Hepatocyte (in vitro differentiated cells): ENCODE data around the gene ZDHHC9. TPM values are rescaled to one million over a fixed set of nuclear protein-coding genes. Genes with fewer than 3 reads are reported as not detected.

Experiments
- DNase-seq: peaks from one replicate; pipeline ENCODE4 v3.0.0-alpha.2; 2016; ENCODE audit warnings: low spot score
- H2AFZ ChIP-seq: fragments of 200-600 bp; sonication (generic); 2 replicates; pipeline ENCODE4 v1.6.0; 2016; ENCODE audit warnings: antibody characterized with exemption, mild to moderate bottlenecking
- H3K27ac ChIP-seq: fragments of 200-600 bp; sonication (generic); 2 replicates; pipeline ENCODE4 v1.5.1; 2016; ENCODE audit warnings: mild to moderate bottlenecking
- H3K27me3 ChIP-seq: fragments of 200-600 bp; sonication (generic); 2 replicates; pipeline ENCODE4 v1.6.1; 2016
- H3K36me3 ChIP-seq: fragments of 200-600 bp; sonication (generic); replicated peaks from 2 replicates; pipeline ENCODE4 v1.5.1; 2016; ENCODE audit warnings: low read depth; ENCODE audit not compliant: insufficient read depth
- H3K4me1 ChIP-seq: fragments of 200-600 bp; sonication (generic); 2 replicates; pipeline ENCODE4 v1.5.1; 2016; ENCODE audit warnings: mild to moderate bottlenecking, moderate library complexity; ENCODE audit not compliant: insufficient read depth
- H3K4me2 ChIP-seq: fragments of 200-600 bp; sonication (generic); 2 replicates; pipeline ENCODE4 v1.6.0; 2016
- H3K4me3 ChIP-seq: fragments of 200-600 bp; sonication (generic); 2 replicates; pipeline ENCODE4 v1.5.1; 2016; ENCODE audit warnings: mild to moderate bottlenecking
- H3K79me2 ChIP-seq: fragments of 200-600 bp; sonication (generic); 2 replicates; pipeline ENCODE4 v1.6.0; 2017; ENCODE audit warnings: mild to moderate bottlenecking
- H3K9me2 ChIP-seq: fragments of 200-600 bp; sonication (generic); replicated peaks from 2 replicates; pipeline ENCODE4 v1.6.0; 2017; ENCODE audit warnings: mild to moderate bottlenecking; ENCODE audit not compliant: insufficient read depth
- H3K9me3 ChIP-seq: fragments of 200-600 bp; sonication (generic); 2 replicates; pipeline ENCODE4 v1.5.1; 2016; ENCODE audit warnings: low read depth, mild to moderate bottlenecking
- H4K20me1 ChIP-seq: fragments of 200-600 bp; sonication (generic); 2 replicates; pipeline ENCODE4 v1.6.0; 2016; ENCODE audit warnings: mild to moderate bottlenecking; ENCODE audit not compliant: insufficient read depth, poor library complexity, severe bottlenecking
- EZH2 ChIP-seq: fragments of 200-600 bp; sonication (generic); IDR thresholded peaks from 2 replicates; pipeline ENCODE4 v1.6.1; 2016; ENCODE audit warnings: antibody characterized with exemption, mild to moderate bottlenecking, borderline replicate concordance
- EZH2phosphoT487 ChIP-seq: fragments of 200-600 bp; sonication (generic); IDR thresholded peaks from one replicate; pipeline ENCODE4 v1.6.1; 2018; ENCODE audit warnings: antibody characterized with exemption, mild to moderate bottlenecking, low read depth, moderate library complexity; ENCODE audit not compliant: unreplicated experiment, severe bottlenecking
- WGBS: methylation state at CpG from one replicate; pipeline ENCODE4 v1.1.6; 2016; ENCODE audit warnings: low lambda C conversion rate; ENCODE audit errors: missing lambda C conversion rate; 5-methylcytosine and 5-hydroxymethylcytosine counted together
- polyA plus RNA-seq: library from polyadenylated mRNA; unstranded; fragments of >200 nt; fragmentation: Nextera tagmentation; extraction: Ambion mirVana; gene quantifications from 2 replicates; pipeline ENCODE4 v1.2.1, GENCODE V29; 2016
- total RNA-seq: library from RNA; depleted of rRNA; stranded (reverse); fragments of >200 nt; gene quantifications from 2 replicates; pipeline ENCODE4 v1.2.3, GENCODE V29; 2014
- TF ChIP-seq, protein P1 (sequence below): fragments of 200-600 bp; sonication (generic); IDR thresholded peaks from 2 replicates; pipeline ENCODE4 v1.5.1; 2016; ENCODE audit warnings: antibody characterized with exemption, mild to moderate bottlenecking; ENCODE audit not compliant: poor library complexity

Gene ZDHHC9
- total and polyA plus RNA-seq, 2 experiments from 2014 or later = 48.6 TPM

GRCh38 chrX:129786210-129786651 lies 57.5 kb downstream of the ZDHHC9 start:
- H3K27me3 ChIP-seq = no peaks in the 10 kb centered on the region
- H3K79me2 ChIP-seq = no peaks in the 10 kb centered on the region
- H2AFZ ChIP-seq = no peak overlapping the region
- TF ChIP-seq, protein P1, sequence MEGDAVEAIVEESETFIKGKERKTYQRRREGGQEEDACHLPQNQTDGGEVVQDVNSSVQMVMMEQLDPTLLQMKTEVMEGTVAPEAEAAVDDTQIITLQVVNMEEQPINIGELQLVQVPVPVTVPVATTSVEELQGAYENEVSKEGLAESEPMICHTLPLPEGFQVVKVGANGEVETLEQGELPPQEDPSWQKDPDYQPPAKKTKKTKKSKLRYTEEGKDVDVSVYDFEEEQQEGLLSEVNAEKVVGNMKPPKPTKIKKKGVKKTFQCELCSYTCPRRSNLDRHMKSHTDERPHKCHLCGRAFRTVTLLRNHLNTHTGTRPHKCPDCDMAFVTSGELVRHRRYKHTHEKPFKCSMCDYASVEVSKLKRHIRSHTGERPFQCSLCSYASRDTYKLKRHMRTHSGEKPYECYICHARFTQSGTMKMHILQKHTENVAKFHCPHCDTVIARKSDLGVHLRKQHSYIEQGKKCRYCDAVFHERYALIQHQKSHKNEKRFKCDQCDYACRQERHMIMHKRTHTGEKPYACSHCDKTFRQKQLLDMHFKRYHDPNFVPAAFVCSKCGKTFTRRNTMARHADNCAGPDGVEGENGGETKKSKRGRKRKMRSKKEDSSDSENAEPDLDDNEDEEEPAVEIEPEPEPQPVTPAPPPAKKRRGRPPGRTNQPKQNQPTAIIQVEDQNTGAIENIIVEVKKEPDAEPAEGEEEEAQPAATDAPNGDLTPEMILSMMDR = no peak
- TF ChIP-seq EZH2phosphoT487 (no peak), EZH2 (no peak)
- H3K36me3 ChIP-seq = no peaks in the 10 kb centered on the region
- 42% methylated on average over 3 of the region's 3 CpGs for WGBS
- H3K9me3 ChIP-seq = no peaks in the 10 kb centered on the region
- no peaks in the 10 kb centered on the region for H4K20me1 ChIP-seq
- no peak overlapping the region for H3K4me3 ChIP-seq
- H3K9me2 ChIP-seq = no peaks in the 10 kb centered on the region
- H3K27ac ChIP-seq = no peak overlapping the region
- DNase-seq = no peak
- H3K4me2 ChIP-seq = no peak overlapping the region
- H3K4me1 ChIP-seq = no peaks in the 10 kb centered on the region

- no peaks in the 10 kb centered on the region for H3K27me3 ChIP-seq
- H3K4me2 ChIP-seq = no peak overlapping the region
- no peaks in the 10 kb centered on the region for H3K36me3 ChIP-seq
- no peaks in the 10 kb centered on the region for H3K9me2 ChIP-seq
- 83% methylated on average over 11 of the region's 11 CpGs for WGBS
- no peak overlapping the region for H3K4me3 ChIP-seq
- DNase-seq = no peak
- H3K27ac ChIP-seq = no peak overlapping the region
- H3K79me2 ChIP-seq = no peaks in the 10 kb centered on the region
- H3K4me1 ChIP-seq = no peaks in the 10 kb centered on the region
- H2AFZ ChIP-seq = no peak overlapping the region
- no peak for TF ChIP-seq EZH2phosphoT487
- TF ChIP-seq, protein P1 = no peak
- no peak for TF ChIP-seq EZH2
- H3K9me3 ChIP-seq = no peaks in the 10 kb centered on the region
- H4K20me1 ChIP-seq = no peaks in the 10 kb centered on the region
Observed at GRCh38 chrX:129785160-129785947, 58.3 kb downstream of the ZDHHC9 start.

DNA sequence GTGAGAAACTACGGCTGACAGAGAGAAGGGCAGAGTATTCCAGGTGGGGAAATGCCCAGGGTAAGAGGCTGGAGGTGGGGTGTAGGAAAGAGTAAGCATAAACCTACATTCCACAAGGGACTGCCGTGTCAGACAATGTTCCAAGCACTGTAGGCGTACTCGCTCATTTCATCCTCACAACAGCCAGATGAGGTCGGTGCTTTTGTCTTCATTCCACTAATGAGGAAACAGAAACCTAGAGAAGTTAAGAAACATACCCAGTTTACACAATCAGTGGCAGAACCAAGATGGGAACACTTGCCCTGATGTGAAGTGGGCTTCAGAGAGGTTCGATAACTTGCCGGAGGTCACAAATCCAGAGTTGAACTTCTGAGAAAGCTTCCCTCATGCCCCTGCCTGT lies 59.3 kb downstream of the ZDHHC9 start:
- Histone ChIP-seq H3K4me1 (no peaks in the 10 kb centered on the region), H3K36me3 (no peaks in the 10 kb centered on the region), H3K9me3 (no peaks in the 10 kb centered on the region), H4K20me1 (no peaks in the 10 kb centered on the region), H3K27me3 (no peaks in the 10 kb centered on the region), H3K9me2 (no peaks in the 10 kb centered on the region), H3K4me3 (no peak overlapping the region), H3K79me2 (no peaks in the 10 kb centered on the region), H3K4me2 (no peak overlapping the region), H2AFZ (no peak overlapping the region), H3K27ac (no peak overlapping the region)
- 91% methylated on average over 7 of the region's 7 CpGs for WGBS
- no peak for DNase-seq
- TF ChIP-seq EZH2phosphoT487 (no peak), EZH2 (no peak)
- TF ChIP-seq, protein P1 = no peak
